ENCODE results near the gene IQGAP2.

The IQGAP2 gene

DNA sequence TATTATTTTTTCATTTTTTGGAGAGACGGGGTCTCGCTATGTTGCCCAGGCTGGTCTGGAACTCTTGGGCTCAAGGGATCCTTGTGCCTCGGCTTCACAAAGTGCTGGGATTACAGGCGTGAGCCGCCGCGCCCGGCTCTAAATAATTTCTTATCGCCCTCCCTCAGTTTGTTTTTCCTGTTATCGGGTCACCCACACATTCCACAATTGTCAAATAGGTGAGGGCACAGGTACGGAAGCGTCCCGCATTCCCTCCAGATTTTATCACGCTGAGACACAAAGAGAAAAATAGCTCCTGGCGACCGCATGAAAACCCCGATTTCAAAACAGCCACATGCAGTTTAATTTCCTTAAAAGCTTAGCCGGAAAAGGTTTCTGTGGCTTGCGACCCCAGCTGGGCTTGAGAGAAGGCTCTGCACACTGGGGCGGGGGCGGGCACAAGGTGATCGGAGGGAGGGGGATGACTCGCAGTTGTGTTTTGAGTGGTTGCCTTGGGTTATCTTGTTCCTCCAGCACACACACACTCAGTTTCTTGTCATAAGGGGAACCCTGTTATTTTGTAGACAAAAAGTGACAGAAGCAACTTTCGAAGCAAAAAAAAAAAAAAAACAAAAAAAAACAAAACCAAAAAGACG lies 717 bp upstream of the IQGAP2 start:
- peak overlapping the region; percentile 81 for H3K27ac ChIP-seq (ENCODE audit: low read length)
- H3K4me1 ChIP-seq (ENCODE audit: control insufficient read depth in 1 of 2, insufficient read depth in 2 of 2, low read length in 2 of 2), result peaks cover 0 to 22% of the 10 kb centered on the region in 2 donors
- H3K36me3 ChIP-seq (ENCODE audit: control insufficient read depth in 1 of 2, insufficient read depth in 2 of 2, low read length in 2 of 2), result no peaks in the 10 kb centered on the region
- no peaks in the 10 kb centered on the region for H3K27me3 ChIP-seq (ENCODE audit: low read depth, low read length)
- H3K4me3 ChIP-seq (ENCODE audit: low read depth in 1 of 2, low read length in 2 of 2), result peak overlapping the region; percentile 71 to 87
- no peaks in the 10 kb centered on the region for H3K9me3 ChIP-seq (ENCODE audit: control insufficient read depth in 1 of 2, low read length in 2 of 2)

DNA sequence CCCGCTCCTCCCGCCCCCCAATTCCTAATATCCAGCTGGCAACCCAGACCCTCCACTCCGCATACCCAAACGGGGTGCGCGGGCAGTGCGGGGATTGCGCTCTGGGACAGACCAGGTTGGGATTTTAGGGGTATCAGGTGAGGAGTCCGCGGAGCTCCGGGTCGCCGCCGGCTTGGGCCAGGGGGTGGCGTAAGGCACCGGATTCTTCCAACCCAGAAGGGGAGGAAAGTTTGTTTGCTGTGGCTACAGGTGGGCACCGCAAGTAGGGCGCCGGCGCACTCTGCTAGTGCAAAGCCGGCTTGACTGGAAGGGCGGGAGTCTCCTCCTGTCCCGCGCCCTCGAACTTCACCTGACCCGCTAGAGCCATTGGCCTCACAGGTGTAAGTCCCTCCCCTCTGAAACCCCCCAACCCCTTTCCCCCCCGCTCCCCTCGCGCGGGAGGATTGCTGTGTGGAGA lies 709 bp downstream of the IQGAP2 start:
- Histone ChIP-seq H3K4me3 (ENCODE audit: low read depth in 1 of 2, low read length in 2 of 2) (peak overlapping the region; percentile 71 to 87), H3K27me3 (ENCODE audit: low read depth, low read length) (no peaks in the 10 kb centered on the region), H3K27ac (ENCODE audit: low read length) (peak overlapping the region; percentile 33), H3K9me3 (ENCODE audit: control insufficient read depth in 1 of 2, low read length in 2 of 2) (no peaks in the 10 kb centered on the region), H3K36me3 (ENCODE audit: control insufficient read depth in 1 of 2, insufficient read depth in 2 of 2, low read length in 2 of 2) (no peaks in the 10 kb centered on the region), H3K4me1 (ENCODE audit: control insufficient read depth in 1 of 2, insufficient read depth in 2 of 2, low read length in 2 of 2) (peaks cover 0 to 22% of the 10 kb centered on the region in 2 donors)

DNA sequence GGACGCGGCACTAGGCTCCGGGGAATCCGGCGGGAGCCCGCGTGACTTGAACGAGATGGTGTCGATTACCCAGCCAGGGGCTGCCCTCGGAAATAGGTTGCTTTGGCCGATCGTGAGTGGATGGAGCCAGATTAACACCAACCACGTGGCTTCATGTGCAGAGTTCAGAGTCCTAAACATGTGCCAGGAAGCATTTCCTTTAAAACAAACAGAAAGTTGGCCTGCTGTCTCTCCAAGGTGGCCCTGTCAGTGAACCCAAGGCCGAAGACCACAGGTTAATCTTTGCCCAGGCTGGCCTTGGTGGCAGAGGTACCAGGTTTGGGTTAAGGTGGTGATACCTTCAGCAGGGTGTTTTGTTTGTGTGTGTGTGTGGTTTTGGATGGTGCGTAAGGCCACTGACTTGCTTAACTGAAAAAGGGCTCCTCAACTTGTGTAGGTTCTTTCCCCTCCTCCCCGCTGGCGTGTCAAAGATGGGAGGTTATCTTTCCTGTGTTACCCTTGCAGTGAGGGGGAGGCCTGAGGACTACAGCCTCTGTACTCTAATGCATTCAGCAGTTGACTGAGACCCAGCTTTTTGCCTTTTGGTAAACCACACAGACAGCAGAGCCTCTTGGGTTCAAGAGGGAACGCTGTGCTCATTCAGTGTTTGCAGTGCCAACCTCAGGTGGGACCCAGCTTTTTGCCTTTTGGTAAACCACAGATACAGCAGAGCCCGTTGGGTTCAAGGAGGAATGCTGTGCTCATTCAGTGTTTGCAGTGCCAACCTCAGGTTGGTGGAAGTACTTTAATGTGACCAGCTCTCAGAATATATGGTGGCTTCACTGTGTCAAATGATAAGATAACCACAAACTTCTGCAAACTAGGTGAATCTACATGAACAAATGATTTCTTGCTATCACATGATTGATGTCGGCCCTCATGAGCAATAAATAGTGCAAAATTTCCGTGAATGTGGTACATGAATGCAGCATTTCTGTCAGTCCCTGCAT lies 1.4 kb downstream of the IQGAP2 start:
- Histone ChIP-seq H3K27ac (ENCODE audit: low read length) (peak overlapping the region; percentile 33), H3K9me3 (ENCODE audit: control insufficient read depth in 1 of 2, low read length in 2 of 2) (no peaks in the 10 kb centered on the region), H3K4me3 (ENCODE audit: low read depth in 1 of 2, low read length in 2 of 2) (peak overlapping the region; percentile 71 to 87), H3K27me3 (ENCODE audit: low read depth, low read length) (no peaks in the 10 kb centered on the region), H3K4me1 (ENCODE audit: control insufficient read depth in 1 of 2, insufficient read depth in 2 of 2, low read length in 2 of 2) (peaks cover 0 to 22% of the 10 kb centered on the region in 2 donors), H3K36me3 (ENCODE audit: control insufficient read depth in 1 of 2, insufficient read depth in 2 of 2, low read length in 2 of 2) (no peaks in the 10 kb centered on the region)

DNA sequence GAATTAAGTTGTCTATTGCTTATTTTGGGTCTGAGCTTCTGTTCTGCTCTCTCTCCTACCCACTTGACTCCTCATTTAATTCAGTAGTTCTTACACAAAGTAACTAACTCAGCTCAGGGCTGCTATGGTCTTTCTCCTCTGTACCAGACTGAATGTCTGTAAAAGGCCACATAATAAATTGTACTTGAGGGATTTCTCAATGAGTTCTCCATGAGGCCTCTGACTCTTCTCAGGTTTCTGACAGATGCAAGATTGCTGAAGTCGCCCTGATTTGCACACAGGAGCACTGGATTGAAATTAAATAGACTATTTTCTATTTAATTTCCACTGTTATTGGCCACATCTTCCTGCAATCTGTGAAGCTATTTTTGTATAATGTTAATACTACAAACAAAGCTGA lies 2.9 kb downstream of the IQGAP2 start:
- peak overlapping the region; percentile 14 for H3K27ac ChIP-seq (ENCODE audit: low read length)
- no peaks in the 10 kb centered on the region for H3K9me3 ChIP-seq (ENCODE audit: control insufficient read depth in 1 of 2, low read length in 2 of 2)
- peak overlapping the region in 1 of 2 donors; percentile 71 for H3K4me3 ChIP-seq (ENCODE audit: low read depth in 1 of 2, low read length in 2 of 2)
- H3K4me1 ChIP-seq (ENCODE audit: control insufficient read depth in 1 of 2, insufficient read depth in 2 of 2, low read length in 2 of 2), result peaks cover 0 to 22% of the 10 kb centered on the region in 2 donors
- no peaks in the 10 kb centered on the region for H3K36me3 ChIP-seq (ENCODE audit: control insufficient read depth in 1 of 2, insufficient read depth in 2 of 2, low read length in 2 of 2)
- H3K27me3 ChIP-seq (ENCODE audit: low read depth, low read length), result no peaks in the 10 kb centered on the region

DNA sequence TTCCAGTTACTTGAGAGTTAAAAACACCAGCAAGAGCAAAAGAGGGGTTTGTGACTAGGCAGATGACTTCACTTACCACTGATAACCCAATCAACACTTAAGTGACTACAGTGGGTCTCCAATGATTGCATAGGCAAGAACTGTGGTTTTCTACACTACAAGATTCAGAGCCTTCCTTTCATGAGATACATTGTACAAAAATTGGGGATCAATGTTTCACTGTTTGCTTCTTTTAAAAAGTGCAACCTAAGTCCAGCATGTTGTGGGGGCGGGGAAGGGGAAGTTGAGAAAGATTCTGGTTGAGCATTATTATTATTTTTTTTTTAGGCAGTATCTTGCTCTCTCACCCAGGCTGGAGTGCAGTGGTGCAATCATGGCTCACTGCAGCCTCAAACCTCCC lies 3.6 kb downstream of the IQGAP2 start:
- peaks cover 0 to 20% of the 10 kb centered on the region in 2 donors for H3K4me1 ChIP-seq (ENCODE audit: control insufficient read depth in 1 of 2, insufficient read depth in 2 of 2, low read length in 2 of 2)
- peak overlapping the region; percentile 14 for H3K27ac ChIP-seq (ENCODE audit: low read length)
- no peaks in the 10 kb centered on the region for H3K36me3 ChIP-seq (ENCODE audit: control insufficient read depth in 1 of 2, insufficient read depth in 2 of 2, low read length in 2 of 2)
- H3K4me3 ChIP-seq (ENCODE audit: low read depth in 1 of 2, low read length in 2 of 2), result peak overlapping the region in 1 of 2 donors; percentile 71
- no peaks in the 10 kb centered on the region for H3K27me3 ChIP-seq (ENCODE audit: low read depth, low read length)
- H3K9me3 ChIP-seq (ENCODE audit: control insufficient read depth in 1 of 2, low read length in 2 of 2), result no peaks in the 10 kb centered on the region

DNA sequence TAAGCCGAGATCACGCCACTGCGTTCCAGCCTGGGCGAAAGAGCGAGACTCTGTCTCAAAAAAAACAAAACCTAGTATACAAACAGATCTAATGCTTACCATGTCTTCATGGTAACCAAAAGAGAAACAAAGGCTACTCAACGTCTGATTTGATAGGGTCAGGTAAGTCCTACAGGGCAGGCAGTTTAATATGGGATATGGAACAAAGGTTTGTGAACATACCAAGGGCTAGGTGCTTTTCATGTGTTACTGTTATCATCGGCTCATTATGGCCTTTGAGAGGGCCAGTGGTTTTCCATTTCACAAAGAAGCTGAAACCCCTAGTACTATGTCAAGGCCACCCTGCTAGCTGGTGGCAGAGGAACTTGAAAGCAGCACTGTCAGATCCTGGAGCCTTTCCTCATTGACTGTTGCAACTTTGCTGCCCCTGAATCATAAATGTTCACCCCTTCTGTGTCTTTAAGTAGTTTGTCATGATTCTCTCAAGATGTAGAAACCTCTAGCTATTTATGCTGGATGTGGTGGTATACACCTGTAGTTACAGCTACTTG lies 5.1 kb downstream of the IQGAP2 start:
- Histone ChIP-seq H3K27me3 (ENCODE audit: low read depth, low read length) (no peaks in the 10 kb centered on the region), H3K27ac (ENCODE audit: low read length) (no peak overlapping the region), H3K4me1 (ENCODE audit: control insufficient read depth in 1 of 2, insufficient read depth in 2 of 2, low read length in 2 of 2) (peaks cover 0 to 10% of the 10 kb centered on the region in 2 donors), H3K36me3 (ENCODE audit: control insufficient read depth in 1 of 2, insufficient read depth in 2 of 2, low read length in 2 of 2) (no peaks in the 10 kb centered on the region), H3K4me3 (ENCODE audit: low read depth in 1 of 2, low read length in 2 of 2) (no peak overlapping the region), H3K9me3 (ENCODE audit: control insufficient read depth in 1 of 2, low read length in 2 of 2) (no peaks in the 10 kb centered on the region)

DNA sequence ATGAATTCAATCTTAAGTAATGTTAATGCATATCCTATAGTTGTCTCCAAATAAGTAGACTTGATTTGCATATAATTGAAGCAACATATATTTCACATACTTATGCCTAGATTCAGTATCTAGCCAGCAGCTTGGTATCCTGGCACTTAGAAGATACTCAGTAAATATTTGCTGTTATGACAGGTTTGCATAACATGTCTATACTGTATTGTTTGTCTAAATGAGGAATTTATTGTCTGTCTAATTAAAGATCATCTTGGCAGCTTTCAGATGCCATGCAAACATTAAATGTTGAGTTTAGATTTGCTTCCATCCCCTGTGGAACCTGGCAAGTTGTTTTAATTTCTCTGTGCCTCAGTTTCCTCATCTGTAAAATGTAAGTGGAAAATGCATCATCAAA lies 9.4 kb downstream of the IQGAP2 start:
- H3K36me3 ChIP-seq (ENCODE audit: control insufficient read depth in 1 of 2, insufficient read depth in 2 of 2, low read length in 2 of 2), result no peaks in the 10 kb centered on the region

DNA sequence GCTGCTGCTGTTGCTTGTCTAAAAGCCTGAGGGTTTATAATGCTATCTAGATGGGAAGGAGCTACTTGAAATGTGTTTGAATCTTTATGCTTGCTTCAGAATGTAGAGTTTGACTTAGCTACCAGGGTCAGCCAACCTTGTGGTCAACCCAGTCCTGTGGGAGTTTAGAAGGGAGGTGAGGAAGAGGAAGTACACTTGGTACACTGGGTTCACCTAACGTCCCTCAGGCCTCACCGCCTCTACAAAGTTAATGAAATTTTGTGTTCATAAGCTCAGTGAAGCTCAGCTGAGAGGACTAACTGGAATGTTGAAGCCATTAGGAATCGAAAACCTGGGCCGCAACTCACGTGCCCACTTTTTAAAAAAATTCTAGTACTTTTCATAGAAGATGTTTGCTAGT lies 10.7 kb downstream of the IQGAP2 start:
- Histone ChIP-seq H3K27ac (ENCODE audit: low read length) (no peak overlapping the region), H3K27me3 (ENCODE audit: low read depth, low read length) (no peaks in the 10 kb centered on the region), H3K4me1 (ENCODE audit: control insufficient read depth in 1 of 2, insufficient read depth in 2 of 2, low read length in 2 of 2) (no peaks in the 10 kb centered on the region), H3K36me3 (ENCODE audit: control insufficient read depth in 1 of 2, insufficient read depth in 2 of 2, low read length in 2 of 2) (no peaks in the 10 kb centered on the region), H3K4me3 (ENCODE audit: low read depth in 1 of 2, low read length in 2 of 2) (no peak overlapping the region), H3K9me3 (ENCODE audit: control insufficient read depth in 1 of 2, low read length in 2 of 2) (no peaks in the 10 kb centered on the region)

More for the DNA sequence above, 9.4 kb downstream of the IQGAP2 start:
- H3K4me1 ChIP-seq (ENCODE audit: control insufficient read depth in 1 of 2, insufficient read depth in 2 of 2, low read length in 2 of 2), result no peaks in the 10 kb centered on the region
- H3K27ac ChIP-seq (ENCODE audit: low read length), result no peak overlapping the region
- no peaks in the 10 kb centered on the region for H3K9me3 ChIP-seq (ENCODE audit: control insufficient read depth in 1 of 2, low read length in 2 of 2)
- no peaks in the 10 kb centered on the region for H3K27me3 ChIP-seq (ENCODE audit: low read depth, low read length)
- H3K4me3 ChIP-seq (ENCODE audit: low read depth in 1 of 2, low read length in 2 of 2), result no peak overlapping the region

DNA sequence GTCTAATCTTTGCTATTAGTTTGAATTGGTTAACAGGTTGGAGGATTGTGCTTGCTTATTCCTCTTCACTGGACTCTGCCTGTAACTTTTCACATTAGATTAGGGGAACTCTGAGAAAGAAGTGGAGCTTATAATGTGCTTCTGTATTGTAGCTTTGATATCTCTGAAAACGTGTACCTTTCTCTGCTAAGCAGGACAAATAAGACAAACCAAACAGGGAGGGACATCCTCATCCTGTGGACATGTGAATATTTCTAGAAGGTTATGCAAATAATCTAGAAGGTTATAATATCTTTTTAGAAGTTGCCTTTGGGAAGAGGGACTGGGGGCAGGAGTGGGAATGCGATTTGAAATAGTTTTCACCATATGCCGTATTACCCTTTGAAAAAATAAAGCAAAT lies 11.7 kb downstream of the IQGAP2 start:
- H3K27me3 ChIP-seq (ENCODE audit: low read depth, low read length), result no peaks in the 10 kb centered on the region
- no peak overlapping the region for H3K4me3 ChIP-seq (ENCODE audit: low read depth in 1 of 2, low read length in 2 of 2)
- H3K4me1 ChIP-seq (ENCODE audit: control insufficient read depth in 1 of 2, insufficient read depth in 2 of 2, low read length in 2 of 2), result no peaks in the 10 kb centered on the region
- H3K9me3 ChIP-seq (ENCODE audit: control insufficient read depth in 1 of 2, low read length in 2 of 2), result no peaks in the 10 kb centered on the region
- no peak overlapping the region for H3K27ac ChIP-seq (ENCODE audit: low read length)
- H3K36me3 ChIP-seq (ENCODE audit: control insufficient read depth in 1 of 2, insufficient read depth in 2 of 2, low read length in 2 of 2), result no peaks in the 10 kb centered on the region

DNA sequence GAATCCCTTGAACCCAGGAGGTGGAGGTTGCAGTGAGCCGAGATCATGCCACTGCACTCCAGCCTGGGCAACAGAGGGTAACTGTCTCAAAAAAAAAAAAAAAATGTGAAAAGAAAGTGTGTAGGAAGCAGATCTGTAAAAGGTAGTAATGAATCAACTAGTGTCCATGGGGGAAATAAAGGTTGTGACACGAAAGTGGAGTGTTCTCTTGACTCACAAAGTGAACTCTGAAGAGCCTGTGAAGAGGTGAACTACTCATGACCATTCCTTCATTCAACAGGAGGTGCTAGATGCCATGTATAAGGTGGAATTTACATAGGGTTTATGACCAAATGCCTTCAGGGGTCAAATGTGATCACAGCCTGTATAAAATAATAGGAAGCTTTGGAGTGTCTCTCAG lies 12.8 kb downstream of the IQGAP2 start:
- no peaks in the 10 kb centered on the region for H3K27me3 ChIP-seq (ENCODE audit: low read depth, low read length)
- no peak overlapping the region for H3K4me3 ChIP-seq (ENCODE audit: low read depth in 1 of 2, low read length in 2 of 2)
- no peaks in the 10 kb centered on the region for H3K36me3 ChIP-seq (ENCODE audit: control insufficient read depth in 1 of 2, insufficient read depth in 2 of 2, low read length in 2 of 2)
- no peaks in the 10 kb centered on the region for H3K9me3 ChIP-seq (ENCODE audit: control insufficient read depth in 1 of 2, low read length in 2 of 2)
- H3K4me1 ChIP-seq (ENCODE audit: control insufficient read depth in 1 of 2, insufficient read depth in 2 of 2, low read length in 2 of 2), result no peaks in the 10 kb centered on the region
- no peak overlapping the region for H3K27ac ChIP-seq (ENCODE audit: low read length)

DNA sequence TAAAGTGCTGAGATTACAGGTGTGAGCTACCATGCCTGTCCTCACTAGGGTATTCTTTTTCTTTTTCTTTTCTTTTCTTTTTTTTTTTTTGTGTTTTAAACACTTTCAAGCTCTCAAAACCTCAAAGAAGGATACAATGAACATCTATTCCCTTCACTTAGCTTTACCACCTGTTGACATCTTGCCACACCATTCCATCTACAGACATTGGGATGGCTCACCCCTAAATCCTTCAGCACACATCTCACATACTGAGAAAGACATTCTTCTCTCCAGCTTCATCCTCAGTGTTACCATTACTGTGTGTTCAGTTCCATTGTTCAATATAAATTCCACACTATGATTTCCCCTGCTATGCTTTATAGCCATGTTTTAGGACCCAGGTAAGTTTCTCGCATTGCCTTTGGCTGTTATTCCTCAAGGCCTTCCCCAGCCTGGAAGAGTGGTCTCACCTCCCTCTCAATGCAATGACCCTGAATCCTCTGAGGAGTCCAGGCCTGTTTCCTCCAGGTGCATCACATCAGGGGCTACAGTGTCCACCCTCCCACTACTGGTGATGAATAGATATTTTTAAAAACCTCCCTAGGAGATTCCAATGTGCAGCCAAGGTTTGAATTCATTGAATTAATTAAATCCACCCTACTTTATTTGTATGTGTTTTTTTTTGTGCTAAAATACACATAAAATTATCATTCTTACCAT lies 16.7 kb downstream of the IQGAP2 start:
- H3K9me3 ChIP-seq (ENCODE audit: control insufficient read depth in 1 of 2, low read length in 2 of 2), result no peaks in the 10 kb centered on the region
- no peaks in the 10 kb centered on the region for H3K27me3 ChIP-seq (ENCODE audit: low read depth, low read length)

More for the DNA sequence above, 16.7 kb downstream of the IQGAP2 start:
- no peaks in the 10 kb centered on the region for H3K4me1 ChIP-seq (ENCODE audit: control insufficient read depth in 1 of 2, insufficient read depth in 2 of 2, low read length in 2 of 2)
- H3K36me3 ChIP-seq (ENCODE audit: control insufficient read depth in 1 of 2, insufficient read depth in 2 of 2, low read length in 2 of 2), result no peaks in the 10 kb centered on the region
- no peak overlapping the region for H3K27ac ChIP-seq (ENCODE audit: low read length)
- no peak overlapping the region for H3K4me3 ChIP-seq (ENCODE audit: low read depth in 1 of 2, low read length in 2 of 2)

Data from muscle layer of duodenum (tissue), 2 donors.